OCI-LY1 (cell line): Measurements from ENCODE around the gene CLCN6.

Experiments used
- H2AFZ ChIP-seq: fragments of 200-600 bp; sonication (generic), shearing (Covaris generic); 2 replicates; pipeline ENCODE4 v1.6.0; 2014; ENCODE audit warnings: antibody characterized with exemption, mild to moderate bottlenecking, low read length
- H3F3A ChIP-seq: fragments of 200-600 bp; sonication (generic), shearing (Covaris generic); 2 replicates; pipeline ENCODE4 v1.6.0; 2014; ENCODE audit warnings: mild to moderate bottlenecking, antibody characterized with exemption, low read length, moderate library complexity; ENCODE audit not compliant: insufficient read depth
- H3K27ac ChIP-seq: fragments of 200-600 bp; sonication (generic); 2 replicates; pipeline ENCODE4 v1.5.1; 2014; ENCODE audit warnings: low read length, mixed run types, mild to moderate bottlenecking, low read depth; ENCODE audit not compliant: poor library complexity, severe bottlenecking
- H3K27me3 ChIP-seq: fragments of 200-600 bp; sonication (generic); 2 replicates; pipeline ENCODE4 v1.6.0; 2014; ENCODE audit warnings: antibody characterized with exemption, mild to moderate bottlenecking, low read length, moderate library complexity; ENCODE audit not compliant: insufficient read depth
- H3K36me3 ChIP-seq: fragments of 200-600 bp; sonication (generic); 2 replicates; pipeline ENCODE4 v1.6.1; 2014; ENCODE audit warnings: mild to moderate bottlenecking, antibody characterized with exemption, low read length, moderate library complexity, mixed read lengths; ENCODE audit not compliant: insufficient read depth
- H3K4me1 ChIP-seq: fragments of 200-600 bp; sonication (generic); 2 replicates; pipeline ENCODE4 v1.5.1; 2014; ENCODE audit warnings: mild to moderate bottlenecking, low read length, moderate library complexity; ENCODE audit not compliant: insufficient read depth, severe bottlenecking
- H3K4me2 ChIP-seq: fragments of 200-600 bp; sonication (generic), shearing (Covaris generic); 2 replicates; pipeline ENCODE4 v1.6.1; 2014; ENCODE audit warnings: low read length
- H3K4me3 ChIP-seq: fragments of 200-600 bp; sonication (generic); 2 replicates; pipeline ENCODE4 v1.5.1; 2014; ENCODE audit warnings: low read length, low read depth, mild to moderate bottlenecking, mixed read lengths; ENCODE audit not compliant: poor library complexity, severe bottlenecking
- H3K79me2 ChIP-seq: fragments of 200-600 bp; shearing (Covaris generic); 2 replicates; pipeline ENCODE4 v1.6.1; 2016; ENCODE audit warnings: mixed run types, low read length, mixed read lengths; ENCODE audit not compliant: insufficient read depth
- H3K9ac ChIP-seq: fragments of 200-600 bp; sonication (generic), shearing (Covaris generic); 2 replicates; pipeline ENCODE4 v1.6.1; 2014; ENCODE audit warnings: mild to moderate bottlenecking, low read length, mixed read lengths
- H3K9me2 ChIP-seq: fragments of 200-600 bp; sonication (generic), shearing (Covaris generic); 2 replicates; pipeline ENCODE4 v1.6.1; 2014; ENCODE audit warnings: low read depth, mild to moderate bottlenecking, low read length, mixed read lengths
- H3K9me3 ChIP-seq: fragments of 200-600 bp; shearing (Covaris generic); 2 replicates; pipeline ENCODE4 v1.6.1; 2014; ENCODE audit warnings: low read length, mixed read lengths
- H4K20me1 ChIP-seq: fragments of 200-600 bp; sonication (generic), shearing (Covaris generic); 2 replicates; pipeline ENCODE4 v1.6.0; 2016; ENCODE audit warnings: mild to moderate bottlenecking, low read length; ENCODE audit not compliant: insufficient read depth
- CTCF ChIP-seq: fragments of 200-600 bp; sonication (generic), shearing (Covaris generic); IDR thresholded peaks from 2 replicates; pipeline ENCODE4 v1.5.1; 2017; ENCODE audit warnings: mild to moderate bottlenecking, antibody characterized with exemption, low read length, moderate library complexity, mixed read lengths
- EZH2 ChIP-seq: fragments of 200-600 bp; sonication (generic), shearing (Covaris generic); IDR thresholded peaks from 2 replicates; pipeline ENCODE4 v1.8.0; 2017; ENCODE audit warnings: borderline replicate concordance, mixed run types, mild to moderate bottlenecking, antibody characterized with exemption, low read length, moderate library complexity, mixed read lengths

Gene CLCN6

DNA sequence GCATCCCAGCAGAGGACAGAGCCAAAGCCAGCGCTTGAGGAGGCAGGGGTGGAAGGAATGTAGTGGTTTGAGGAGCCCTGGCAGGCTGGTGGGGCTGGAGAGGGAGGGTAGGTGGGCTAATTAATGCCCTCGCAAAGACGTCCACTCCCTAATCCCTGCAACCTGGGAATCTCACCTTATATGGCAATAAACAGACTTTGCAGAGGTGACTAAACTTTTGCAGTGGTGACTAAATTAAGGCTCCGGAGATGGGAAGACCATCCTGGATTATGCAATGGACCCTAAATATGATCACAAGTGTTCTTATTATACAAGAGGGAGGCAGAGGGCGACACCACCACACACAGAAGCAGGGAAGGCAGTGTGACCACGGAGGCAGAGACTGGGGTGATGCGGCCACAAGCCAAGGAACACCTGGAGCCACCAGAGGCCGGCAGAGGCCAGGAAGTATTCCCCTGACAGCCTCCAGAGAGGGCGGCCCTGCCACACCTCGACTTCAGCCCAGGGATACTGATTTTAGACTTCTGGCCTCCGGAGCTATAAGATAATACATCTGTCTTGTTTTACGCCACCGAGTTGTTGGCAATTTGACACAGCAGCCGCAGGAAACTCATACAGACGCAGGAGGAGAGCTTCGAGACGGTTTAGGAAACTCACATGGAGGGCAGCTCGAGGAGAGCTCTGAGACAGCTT lies 75.9 kb downstream of the CLCN6 start:
- no peak overlapping the region for H3K9ac ChIP-seq
- no peak overlapping the region for H3K27ac ChIP-seq
- no peaks in the 10 kb centered on the region for H3K79me2 ChIP-seq
- no peaks in the 10 kb centered on the region for H3F3A ChIP-seq
- no peaks in the 10 kb centered on the region for H3K36me3 ChIP-seq
- peaks cover 19% of the 10 kb centered on the region; the same call in 1 of the 2 replicates for H3K27me3 ChIP-seq
- no peak overlapping the region for H3K4me3 ChIP-seq
- no peak overlapping the region for H2AFZ ChIP-seq
- H4K20me1 ChIP-seq, result no peaks in the 10 kb centered on the region
- TF ChIP-seq EZH2, result no peak
- no peak for TF ChIP-seq CTCF
- no peaks in the 10 kb centered on the region for H3K9me3 ChIP-seq
- H3K4me1 ChIP-seq, result no peaks in the 10 kb centered on the region
- no peak overlapping the region for H3K4me2 ChIP-seq
- no peaks in the 10 kb centered on the region for H3K9me2 ChIP-seq

DNA sequence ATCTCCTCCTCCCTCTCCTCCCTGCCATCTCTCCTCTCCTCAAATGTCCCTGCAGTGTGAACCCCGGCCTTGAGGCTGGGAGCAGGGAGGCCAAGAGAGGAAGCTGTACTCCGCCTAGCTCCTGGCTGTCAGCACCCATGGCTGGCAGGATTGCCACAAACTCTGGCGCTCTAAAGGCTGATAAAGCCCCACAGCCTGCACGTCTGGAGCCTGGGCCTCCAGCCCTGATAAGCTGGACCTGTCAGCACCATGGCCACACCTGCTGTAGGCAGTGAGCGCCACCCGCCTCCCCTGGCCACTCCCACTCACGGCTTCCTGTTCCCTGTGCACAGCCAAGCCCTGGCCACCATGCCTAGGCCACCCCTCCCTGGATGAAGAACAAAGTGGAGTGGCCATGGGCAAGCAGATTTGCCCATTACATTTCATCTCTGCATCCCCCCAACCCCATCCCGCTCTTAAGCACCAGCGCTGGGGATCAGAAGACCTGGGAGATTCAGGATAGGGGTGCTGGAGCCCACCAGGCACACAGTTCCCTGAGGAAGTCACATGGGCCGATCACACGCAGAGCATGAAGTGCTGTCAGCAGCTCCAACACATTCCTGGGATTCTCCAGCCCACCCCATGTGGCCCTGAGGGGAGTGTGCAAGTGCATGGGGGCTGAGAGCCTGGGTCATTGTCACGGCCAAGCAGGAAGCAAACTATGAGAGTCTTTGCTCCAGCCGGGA lies 77.0 kb downstream of the CLCN6 start:
- Histone ChIP-seq H3F3A (no peaks in the 10 kb centered on the region), H3K4me2 (no peak overlapping the region), H3K79me2 (no peaks in the 10 kb centered on the region), H3K4me3 (no peak overlapping the region), H3K9me3 (no peaks in the 10 kb centered on the region), H3K9me2 (no peaks in the 10 kb centered on the region), H3K36me3 (no peaks in the 10 kb centered on the region), H3K9ac (no peak overlapping the region), H3K27ac (no peak overlapping the region), H2AFZ (no peak overlapping the region), H4K20me1 (no peaks in the 10 kb centered on the region), H3K27me3 (peaks cover 19% of the 10 kb centered on the region; the same call in 1 of the 2 replicates), H3K4me1 (no peaks in the 10 kb centered on the region)
- TF ChIP-seq EZH2 (no peak), CTCF (no peak)

GRCh38 chr1:11885916-11886315 lies 79.9 kb downstream of the CLCN6 start:
- H4K20me1 ChIP-seq, result no peaks in the 10 kb centered on the region
- no peaks in the 10 kb centered on the region for H3F3A ChIP-seq
- no peak overlapping the region for H3K4me2 ChIP-seq
- no peak overlapping the region for H3K27ac ChIP-seq
- TF ChIP-seq EZH2, result no peak
- TF ChIP-seq CTCF, result no peak
- H2AFZ ChIP-seq, result no peak overlapping the region
- H3K9me3 ChIP-seq, result no peaks in the 10 kb centered on the region
- no peaks in the 10 kb centered on the region for H3K79me2 ChIP-seq
- H3K36me3 ChIP-seq, result no peaks in the 10 kb centered on the region
- no peaks in the 10 kb centered on the region for H3K4me1 ChIP-seq
- no peak overlapping the region for H3K4me3 ChIP-seq
- peaks cover 19% of the 10 kb centered on the region; the same call in 1 of the 2 replicates for H3K27me3 ChIP-seq
- no peak overlapping the region for H3K9ac ChIP-seq
- no peaks in the 10 kb centered on the region for H3K9me2 ChIP-seq
